ENCODE data around the gene KLK7. TPM values are rescaled to one million over a fixed set of nuclear protein-coding genes. Genes with fewer than 3 reads are reported as not detected.
A peak's percentile ranks its signal among the peaks of the same experiment; 100 is the strongest.

Gene KLK7
- 0.18 TPM for polyA plus RNA-seq (2013, experiment 1 of 2)
- polyA plus RNA-seq (2013, experiment 2 of 2), result 0.17 TPM

- Histone ChIP-seq H3K4me3 (ENCODE audit: low read length) (no peak within 1 kb of the TSS), H3K27me3 (ENCODE audit: insufficient read depth, low read length, poor library complexity) (no peaks in the 10 kb centered on the region), H2BK15ac (replicated peaks; ENCODE audit: low read depth) (no peak within 1 kb of the TSS), H3K56ac (ENCODE audit: low read length) (peak within 1 kb of the TSS; percentile 25), H4K8ac (ENCODE audit: low read depth, low read length) (no peak within 1 kb of the TSS), H3K9ac (ENCODE audit: low read length) (no peak within 1 kb of the TSS), H3K79me2 (ENCODE audit: control insufficient read depth, insufficient read depth, low read length) (no peaks in the 10 kb centered on the region), H3K4me2 (ENCODE audit: low read length) (peak within 1 kb of the TSS; percentile 15), H3K79me1 (ENCODE audit: low read length) (no peaks in the 10 kb centered on the region), H3K4me1 (ENCODE audit: control insufficient read depth, low read depth, low read length) (no peaks in the 10 kb centered on the region), H2BK120ac (ENCODE audit: low read depth, low read length) (no peak within 1 kb of the TSS), H3K36me3 (ENCODE audit: control insufficient read depth, insufficient read depth, low read length) (no peaks in the 10 kb centered on the region), H2BK5ac (ENCODE audit: low read length) (no peak within 1 kb of the TSS), H3K18ac (ENCODE audit: low read length) (no peak within 1 kb of the TSS), H3K4ac (ENCODE audit: low read depth, low read length) (no peak within 1 kb of the TSS), H2AK5ac (ENCODE audit: low read length) (no peak within 1 kb of the TSS), H3K23ac (ENCODE audit: low read length) (no peak within 1 kb of the TSS), H4K5ac (ENCODE audit: low read length) (no peak within 1 kb of the TSS), H3K27ac (ENCODE audit: low read depth, low read length) (no peak within 1 kb of the TSS)
- no peak for DNase-seq
- WGBS (ENCODE audit: extremely low coverage, insufficient coverage, low lambda C conversion rate), result no CpG with 5 or more reads among the region's 28 CpGs
Observed at GRCh38 chr19:50983625-50984292, at the start of gene KLK7. Gene KLK7, minus strand, starts transcription at chr19:50983917. Its CDS starts 1,518 bp downstream, at chr19:50982399.

GRCh38 chr19:51031880-51032225 lies 48.1 kb upstream of the KLK7 start:
- H3K79me1 ChIP-seq (ENCODE audit: low read length), result no peaks in the 10 kb centered on the region
- H2BK5ac ChIP-seq (ENCODE audit: low read length), result no peak overlapping the region
- no peak overlapping the region for H3K4me2 ChIP-seq (ENCODE audit: low read length)
- H3K4me1 ChIP-seq (ENCODE audit: control insufficient read depth, low read depth, low read length), result no peaks in the 10 kb centered on the region
- DNase-seq, result no peak
- no peak overlapping the region for H3K4me3 ChIP-seq (ENCODE audit: low read length)
- H3K4ac ChIP-seq (ENCODE audit: low read depth, low read length), result no peak overlapping the region
- H4K8ac ChIP-seq (ENCODE audit: low read depth, low read length), result no peak overlapping the region
- H3K79me2 ChIP-seq (ENCODE audit: control insufficient read depth, insufficient read depth, low read length), result no peaks in the 10 kb centered on the region
- H3K27ac ChIP-seq (ENCODE audit: low read depth, low read length), result no peak overlapping the region
- no peaks in the 10 kb centered on the region for H3K27me3 ChIP-seq (ENCODE audit: insufficient read depth, low read length, poor library complexity)
- H3K23ac ChIP-seq (ENCODE audit: low read length), result no peak overlapping the region
- no peak overlapping the region for H3K18ac ChIP-seq (ENCODE audit: low read length)
- H4K5ac ChIP-seq (ENCODE audit: low read length), result no peak overlapping the region
- H3K9ac ChIP-seq (ENCODE audit: low read length), result no peak overlapping the region
- H2AK5ac ChIP-seq (ENCODE audit: low read length), result no peak overlapping the region
- no peaks in the 10 kb centered on the region for H3K36me3 ChIP-seq (ENCODE audit: control insufficient read depth, insufficient read depth, low read length)
- no peak overlapping the region for H3K56ac ChIP-seq (ENCODE audit: low read length)
- H2BK120ac ChIP-seq (ENCODE audit: low read depth, low read length), result no peak overlapping the region
- no peak overlapping the region for H2BK15ac ChIP-seq (replicated peaks; ENCODE audit: low read depth)
- no CpG with 5 or more reads among the region's 28 CpGs for WGBS (ENCODE audit: extremely low coverage, insufficient coverage, low lambda C conversion rate)

GRCh38 chr19:51031220-51031879 lies 47.6 kb upstream of the KLK7 start:
- H3K36me3 ChIP-seq (ENCODE audit: control insufficient read depth, insufficient read depth, low read length), result no peaks in the 10 kb centered on the region
- DNase-seq, result no peak
- no peaks in the 10 kb centered on the region for H3K27me3 ChIP-seq (ENCODE audit: insufficient read depth, low read length, poor library complexity)
- no peak overlapping the region for H4K8ac ChIP-seq (ENCODE audit: low read depth, low read length)
- no peak overlapping the region for H3K4ac ChIP-seq (ENCODE audit: low read depth, low read length)
- H2BK120ac ChIP-seq (ENCODE audit: low read depth, low read length), result no peak overlapping the region
- no peak overlapping the region for H3K9ac ChIP-seq (ENCODE audit: low read length)
- no peak overlapping the region for H3K23ac ChIP-seq (ENCODE audit: low read length)
- no peak overlapping the region for H3K56ac ChIP-seq (ENCODE audit: low read length)
- H3K4me2 ChIP-seq (ENCODE audit: low read length), result no peak overlapping the region
- no peak overlapping the region for H4K5ac ChIP-seq (ENCODE audit: low read length)
- H3K4me1 ChIP-seq (ENCODE audit: control insufficient read depth, low read depth, low read length), result no peaks in the 10 kb centered on the region
- H3K27ac ChIP-seq (ENCODE audit: low read depth, low read length), result no peak overlapping the region
- H3K4me3 ChIP-seq (ENCODE audit: low read length), result no peak overlapping the region
- no peak overlapping the region for H2AK5ac ChIP-seq (ENCODE audit: low read length)
- no CpG with 5 or more reads among the region's 7 CpGs for WGBS (ENCODE audit: extremely low coverage, insufficient coverage, low lambda C conversion rate)
- H3K79me2 ChIP-seq (ENCODE audit: control insufficient read depth, insufficient read depth, low read length), result no peaks in the 10 kb centered on the region
- H3K18ac ChIP-seq (ENCODE audit: low read length), result no peak overlapping the region
- H2BK15ac ChIP-seq (replicated peaks; ENCODE audit: low read depth), result no peak overlapping the region
- no peak overlapping the region for H2BK5ac ChIP-seq (ENCODE audit: low read length)
- H3K79me1 ChIP-seq (ENCODE audit: low read length), result no peaks in the 10 kb centered on the region

GRCh38 chr19:51030631-51031030 lies 46.9 kb upstream of the KLK7 start:
- WGBS (ENCODE audit: extremely low coverage, insufficient coverage, low lambda C conversion rate), result no CpG with 5 or more reads among the region's 13 CpGs
- no peak overlapping the region for H3K56ac ChIP-seq (ENCODE audit: low read length)
- H3K36me3 ChIP-seq (ENCODE audit: control insufficient read depth, insufficient read depth, low read length), result no peaks in the 10 kb centered on the region
- H3K4me1 ChIP-seq (ENCODE audit: control insufficient read depth, low read depth, low read length), result no peaks in the 10 kb centered on the region
- no peak overlapping the region for H2BK120ac ChIP-seq (ENCODE audit: low read depth, low read length)
- no peak overlapping the region for H2BK15ac ChIP-seq (replicated peaks; ENCODE audit: low read depth)
- no peak overlapping the region for H3K9ac ChIP-seq (ENCODE audit: low read length)
- no peak for DNase-seq
- H2BK5ac ChIP-seq (ENCODE audit: low read length), result no peak overlapping the region
- H3K4me2 ChIP-seq (ENCODE audit: low read length), result no peak overlapping the region
- no peak overlapping the region for H4K5ac ChIP-seq (ENCODE audit: low read length)
- H4K8ac ChIP-seq (ENCODE audit: low read depth, low read length), result no peak overlapping the region
- no peak overlapping the region for H3K23ac ChIP-seq (ENCODE audit: low read length)
- no peaks in the 10 kb centered on the region for H3K79me1 ChIP-seq (ENCODE audit: low read length)
- H3K18ac ChIP-seq (ENCODE audit: low read length), result no peak overlapping the region
- H3K27me3 ChIP-seq (ENCODE audit: insufficient read depth, low read length, poor library complexity), result no peaks in the 10 kb centered on the region
- no peaks in the 10 kb centered on the region for H3K79me2 ChIP-seq (ENCODE audit: control insufficient read depth, insufficient read depth, low read length)
- H3K4ac ChIP-seq (ENCODE audit: low read depth, low read length), result no peak overlapping the region
- no peak overlapping the region for H2AK5ac ChIP-seq (ENCODE audit: low read length)
- no peak overlapping the region for H3K27ac ChIP-seq (ENCODE audit: low read depth, low read length)
- no peak overlapping the region for H3K4me3 ChIP-seq (ENCODE audit: low read length)

- Histone ChIP-seq H3K23ac (ENCODE audit: low read length) (no peak overlapping the region), H3K4me1 (ENCODE audit: control insufficient read depth, low read depth, low read length) (no peaks in the 10 kb centered on the region), H2BK15ac (replicated peaks; ENCODE audit: low read depth) (no peak overlapping the region), H2AK5ac (ENCODE audit: low read length) (no peak overlapping the region), H3K9ac (ENCODE audit: low read length) (no peak overlapping the region), H3K27me3 (ENCODE audit: insufficient read depth, low read length, poor library complexity) (no peaks in the 10 kb centered on the region), H4K8ac (ENCODE audit: low read depth, low read length) (no peak overlapping the region), H2BK5ac (ENCODE audit: low read length) (no peak overlapping the region), H3K4me3 (ENCODE audit: low read length) (no peak overlapping the region), H2BK120ac (ENCODE audit: low read depth, low read length) (no peak overlapping the region), H3K79me1 (ENCODE audit: low read length) (no peaks in the 10 kb centered on the region), H4K5ac (ENCODE audit: low read length) (no peak overlapping the region), H3K4me2 (ENCODE audit: low read length) (no peak overlapping the region), H3K36me3 (ENCODE audit: control insufficient read depth, insufficient read depth, low read length) (no peaks in the 10 kb centered on the region), H3K79me2 (ENCODE audit: control insufficient read depth, insufficient read depth, low read length) (no peaks in the 10 kb centered on the region), H3K4ac (ENCODE audit: low read depth, low read length) (no peak overlapping the region), H3K18ac (ENCODE audit: low read length) (no peak overlapping the region), H3K56ac (ENCODE audit: low read length) (no peak overlapping the region), H3K27ac (ENCODE audit: low read depth, low read length) (no peak overlapping the region)
- peak; percentile 61 for DNase-seq
- WGBS (ENCODE audit: extremely low coverage, insufficient coverage, low lambda C conversion rate), result no CpG with 5 or more reads among the region's 2 CpGs
Observed at GRCh38 chr19:51029718-51030117, 46.0 kb upstream of the KLK7 start.
